Measurements from ENCODE around the gene RTBDN. TPM values are rescaled to one million over a fixed set of nuclear protein-coding genes. Genes with fewer than 3 reads are reported as not detected.
"Not testable (repeated sequence)": the region's sequence is repeated elsewhere in the genome, so short reads cannot be mapped to it uniquely, and the experiment has no call there.

The RTBDN gene
- total and polyA plus RNA-seq, 9 donors: 0.06 to 0.24 TPM; not detected in 7

GRCh38 chr19:12799742-12800465 lies 34.5 kb downstream of the RTBDN start:
- Histone ChIP-seq H3K9me3 (replicated peaks; ENCODE audit: control insufficient read depth, low read depth, low read length) (no peaks in the 10 kb centered on the region), H3K27me3 (ENCODE audit: control insufficient read depth, insufficient read depth, low read length) (peaks cover 5% of the 10 kb centered on the region), H3K4me3 (ENCODE audit: low read length) (no peak overlapping the region), H3K4me1 (ENCODE audit: control insufficient read depth, insufficient read depth, low read length) (peaks cover 28% of the 10 kb centered on the region), H3K36me3 (ENCODE audit: control insufficient read depth, insufficient read depth, low read length) (peaks cover 21% of the 10 kb centered on the region), H3K27ac (ENCODE audit: low read length) (no peak overlapping the region)
- WGBS (ENCODE audit: insufficient coverage): 88% methylated on average over 15 of the region's 18 CpGs
- no peak for DNase-seq

GRCh38 chr19:12797607-12798006 lies 36.8 kb downstream of the RTBDN start:
- H3K27me3 ChIP-seq (ENCODE audit: control insufficient read depth, insufficient read depth, low read length); DNase-seq; H3K9me3 ChIP-seq (replicated peaks; ENCODE audit: control insufficient read depth, low read depth, low read length); H3K27ac ChIP-seq (ENCODE audit: low read length); H3K4me3 ChIP-seq (ENCODE audit: low read length): not testable (repeated sequence)
- WGBS (ENCODE audit: insufficient coverage): 91% methylated on average over 6 of the region's 7 CpGs
- Histone ChIP-seq H3K4me1 (ENCODE audit: control insufficient read depth, insufficient read depth, low read length) (peaks cover 39% of the 10 kb centered on the region), H3K36me3 (ENCODE audit: control insufficient read depth, insufficient read depth, low read length) (peaks cover 21% of the 10 kb centered on the region)

GRCh38 chr19:12797141-12797587 lies 37.2 kb downstream of the RTBDN start:
- H3K9me3 ChIP-seq (replicated peaks; ENCODE audit: control insufficient read depth, low read depth, low read length): no peaks in the 10 kb centered on the region
- 87% methylated on average over 4 of the region's 6 CpGs for WGBS (ENCODE audit: insufficient coverage)
- peaks cover 3% of the 10 kb centered on the region for H3K27me3 ChIP-seq (ENCODE audit: control insufficient read depth, insufficient read depth, low read length)
- H3K4me3 ChIP-seq (ENCODE audit: low read length): no peak overlapping the region
- no peak overlapping the region for H3K27ac ChIP-seq (ENCODE audit: low read length)
- peaks cover 35% of the 10 kb centered on the region for H3K4me1 ChIP-seq (ENCODE audit: control insufficient read depth, insufficient read depth, low read length)
- no peak for DNase-seq
- peaks cover 21% of the 10 kb centered on the region for H3K36me3 ChIP-seq (ENCODE audit: control insufficient read depth, insufficient read depth, low read length)

GRCh38 chr19:12796146-12797071 lies 38.0 kb downstream of the RTBDN start:
- peak; percentile 89 for DNase-seq

GRCh38 chr19:12794971-12795381 lies 39.4 kb downstream of the RTBDN start:
- peaks cover 18% of the 10 kb centered on the region for H3K36me3 ChIP-seq (ENCODE audit: control insufficient read depth, insufficient read depth, low read length)
- no peak overlapping the region for H3K27ac ChIP-seq (ENCODE audit: low read length)
- peaks cover 31% of the 10 kb centered on the region for H3K4me1 ChIP-seq (ENCODE audit: control insufficient read depth, insufficient read depth, low read length)
- no peaks in the 10 kb centered on the region for H3K27me3 ChIP-seq (ENCODE audit: control insufficient read depth, insufficient read depth, low read length)
- DNase-seq: no peak
- no peak overlapping the region for H3K4me3 ChIP-seq (ENCODE audit: low read length)
- 98% methylated on average over 8 of the region's 9 CpGs for WGBS (ENCODE audit: insufficient coverage)
- no peaks in the 10 kb centered on the region for H3K9me3 ChIP-seq (replicated peaks; ENCODE audit: control insufficient read depth, low read depth, low read length)

More at GRCh38 chr19:12796146-12797071, 38.0 kb downstream of the RTBDN start:
- Histone ChIP-seq H3K27me3 (ENCODE audit: control insufficient read depth, insufficient read depth, low read length) (peaks cover 3% of the 10 kb centered on the region), H3K9me3 (replicated peaks; ENCODE audit: control insufficient read depth, low read depth, low read length) (no peaks in the 10 kb centered on the region), H3K4me3 (ENCODE audit: low read length) (no peak overlapping the region), H3K27ac (ENCODE audit: low read length) (peak overlapping the region; percentile 43), H3K36me3 (ENCODE audit: control insufficient read depth, insufficient read depth, low read length) (peaks cover 21% of the 10 kb centered on the region), H3K4me1 (ENCODE audit: control insufficient read depth, insufficient read depth, low read length) (peaks cover 31% of the 10 kb centered on the region)
- 9% methylated on average over 15 of the region's 18 CpGs for WGBS (ENCODE audit: insufficient coverage)

- no peaks in the 10 kb centered on the region for H3K9me3 ChIP-seq (replicated peaks; ENCODE audit: control insufficient read depth, low read depth, low read length)
- peaks cover 36% of the 10 kb centered on the region for H3K4me1 ChIP-seq (ENCODE audit: control insufficient read depth, insufficient read depth, low read length)
- peak overlapping the region; percentile 99 for H3K27ac ChIP-seq (ENCODE audit: low read length)
- DNase-seq: peak; percentile 43
- peak overlapping the region; percentile 98 for H3K4me3 ChIP-seq (ENCODE audit: low read length)
- peaks cover 12% of the 10 kb centered on the region for H3K36me3 ChIP-seq (ENCODE audit: control insufficient read depth, insufficient read depth, low read length)
- no peaks in the 10 kb centered on the region for H3K27me3 ChIP-seq (ENCODE audit: control insufficient read depth, insufficient read depth, low read length)
- WGBS (ENCODE audit: insufficient coverage): 86% methylated on average over 4 of the region's 7 CpGs
Measured at GRCh38 chr19:12794196-12794941, 40.0 kb downstream of the RTBDN start.

GRCh38 chr19:12793290-12794195 lies 40.8 kb downstream of the RTBDN start:
- no peaks in the 10 kb centered on the region for H3K27me3 ChIP-seq (ENCODE audit: control insufficient read depth, insufficient read depth, low read length)
- peaks cover 44% of the 10 kb centered on the region for H3K4me1 ChIP-seq (ENCODE audit: control insufficient read depth, insufficient read depth, low read length)
- under 1% methylated on average over 68 of the region's 81 CpGs for WGBS (ENCODE audit: insufficient coverage)
- H3K36me3 ChIP-seq (ENCODE audit: control insufficient read depth, insufficient read depth, low read length): peaks cover 7% of the 10 kb centered on the region
- peak; percentile 97 for DNase-seq
- peak overlapping the region; percentile 98 for H3K4me3 ChIP-seq (ENCODE audit: low read length)
- H3K27ac ChIP-seq (ENCODE audit: low read length): peak overlapping the region; percentile 99
- no peaks in the 10 kb centered on the region for H3K9me3 ChIP-seq (replicated peaks; ENCODE audit: control insufficient read depth, low read depth, low read length)

GRCh38 chr19:12792853-12793289 lies 41.5 kb downstream of the RTBDN start:
- DNase-seq: no peak
- Histone ChIP-seq H3K27me3 (ENCODE audit: control insufficient read depth, insufficient read depth, low read length) (no peaks in the 10 kb centered on the region), H3K4me1 (ENCODE audit: control insufficient read depth, insufficient read depth, low read length) (peaks cover 51% of the 10 kb centered on the region), H3K27ac (ENCODE audit: low read length) (peak overlapping the region; percentile 99), H3K9me3 (replicated peaks; ENCODE audit: control insufficient read depth, low read depth, low read length) (no peaks in the 10 kb centered on the region), H3K36me3 (ENCODE audit: control insufficient read depth, insufficient read depth, low read length) (peaks cover 6% of the 10 kb centered on the region), H3K4me3 (ENCODE audit: low read length) (peak overlapping the region; percentile 98)
- WGBS (ENCODE audit: insufficient coverage): 0% methylated on average over 3 of the region's 22 CpGs
